K562 (cell line): ENCODE measurements around the gene GLRX3. TPM values are rescaled to one million over a fixed set of nuclear protein-coding genes. Genes with fewer than 3 reads are reported as not detected.
A peak's percentile ranks its signal among the peaks of the same experiment; 100 is the strongest.

Experiments used
- ARID3B ChIP-seq: fragments of 250-450 bp; sonication (Bioruptor Pico); IDR thresholded peaks from 2 replicates; pipeline ENCODE4 v1.4.0; 2020; ENCODE audit warnings: borderline replicate concordance
- ARID4B ChIP-seq: sonication (generic); formaldehyde crosslinking; IDR thresholded peaks from 2 replicates; pipeline ENCODE4 v1.8.0; 2022; ENCODE audit warnings: mild to moderate bottlenecking, missing genetic modification reagents
- CCAR2 ChIP-seq: fragments of 200-400 bp; formaldehyde crosslinking; IDR thresholded peaks from 2 replicates; pipeline ENCODE4 v1.6.1; 2017; ENCODE audit warnings: mild to moderate bottlenecking, low read depth, low read length
- E2F4 ChIP-seq: sonication (generic); formaldehyde crosslinking; IDR thresholded peaks from 2 replicates; pipeline ENCODE4 v1.8.0; 2022; ENCODE audit warnings: mild to moderate bottlenecking, low read depth, missing genetic modification reagents
- HDAC6 ChIP-seq: IDR thresholded peaks from 2 replicates; pipeline ENCODE4 v1.6.1; 2012; ENCODE audit warnings: low read depth, mild to moderate bottlenecking, control low read depth, inconsistent platforms, low read length, moderate library complexity
- KDM2B ChIP-seq: fragments of 250-450 bp; sonication (Bioruptor Pico); IDR thresholded peaks from 2 replicates; pipeline ENCODE4 v1.8.0; 2021; ENCODE audit warnings: mild to moderate bottlenecking, moderate library complexity
- LEF1 ChIP-seq: fragments of 450-650 bp; IDR thresholded peaks from 2 replicates; pipeline ENCODE4 v1.6.1; 2016; ENCODE audit warnings: mild to moderate bottlenecking
- POLR2B ChIP-seq: fragments of 450-650 bp; IDR thresholded peaks from 2 replicates; pipeline ENCODE4 v1.6.1; 2018; ENCODE audit warnings: low read depth; ENCODE audit not compliant: partially characterized antibody
- PYGO2 ChIP-seq: fragments of 450-650 bp; IDR thresholded peaks from 2 replicates; pipeline ENCODE4 v1.6.1; 2016; ENCODE audit warnings: mild to moderate bottlenecking, missing genetic modification characterization, moderate library complexity, missing compliant biosample characterization
- RBBP5 ChIP-seq: fragments of 200-600 bp; sonication (generic); IDR thresholded peaks from 2 replicates; pipeline ENCODE4 v1.6.1; 2012; ENCODE audit warnings: borderline replicate concordance, mild to moderate bottlenecking, low read length, control low read depth, inconsistent platforms; ENCODE audit not compliant: insufficient read depth, poor library complexity, severe bottlenecking
- RBM22 ChIP-seq: fragments of 200-400 bp; formaldehyde crosslinking; IDR thresholded peaks from 2 replicates; pipeline ENCODE4 v1.6.1; 2018; ENCODE audit warnings: low read length, low read depth; ENCODE audit not compliant: poor library complexity, severe bottlenecking
- YY1 ChIP-seq, 3 experiments: IDR thresholded peaks; 2 replicates each; pipeline ENCODE4 v1.6.1; 2011; ENCODE audit warnings: low read length in 2 of 3, mild to moderate bottlenecking in 2 of 3, moderate library complexity in 2 of 3, borderline replicate concordance in 1 of 3, control low read depth in 1 of 3, low read depth in 1 of 3; ENCODE audit not compliant: insufficient read depth in 3 of 3, insufficient replicate concordance in 2 of 3, control insufficient read depth in 1 of 3, insufficient read length in 1 of 3; ENCODE audit errors: extremely low read depth in 1 of 3
- ZBTB43 ChIP-seq: sonication (generic); formaldehyde crosslinking; IDR thresholded peaks from 2 replicates; pipeline ENCODE4 v1.8.0; 2023; ENCODE audit warnings: mild to moderate bottlenecking, missing genetic modification reagents
- ZEB2 ChIP-seq: fragments of 450-650 bp; IDR thresholded peaks from 2 replicates; pipeline ENCODE4 v1.6.1; 2016
- ZKSCAN8 ChIP-seq: fragments of 200-800 bp; sonication (Bioruptor generic); IDR thresholded peaks from 2 replicates; pipeline ENCODE4 v1.6.1; 2016; ENCODE audit warnings: missing genetic modification characterization, missing compliant biosample characterization
- ZNF143 ChIP-seq: sonication (generic); formaldehyde crosslinking; IDR thresholded peaks from 2 replicates; pipeline ENCODE4 v1.9.0; 2022; ENCODE audit warnings: mild to moderate bottlenecking, missing genetic modification reagents
- ZNF586 ChIP-seq: fragments of 450-650 bp; formaldehyde crosslinking; conservative IDR thresholded peaks from 2 replicates; pipeline ENCODE4 v1.4.0; 2020; ENCODE audit warnings: mild to moderate bottlenecking, moderate library complexity
- ZNF76 ChIP-seq: fragments of 250-450 bp; sonication (Bioruptor Pico); IDR thresholded peaks from 2 replicates; pipeline ENCODE4 v1.4.0; 2020; ENCODE audit warnings: mild to moderate bottlenecking, moderate library complexity, borderline replicate concordance
- polyA plus RNA-seq, 8 experiments: library from polyadenylated mRNA; depleted of rRNA in 4 of 8; stranded (reverse) in 5 of 8; unstranded in 3 of 8; fragments of >200 nt; fragmentation: Nextera tagmentation in 2 of 8; fragmentation: Illumina TruSeq in 1 of 8; extraction: Ambion mirVana in 2 of 8; extraction: Trizol in 1 of 8; gene quantifications; 2 replicates each; pipeline versions ENCODE4 v1.2.1 to v1.2.3, GENCODE V29; 2011 to 2014; ENCODE audit warnings: inconsistent platforms in 1 of 8, missing spikeins in 1 of 8
- total RNA-seq, 7 experiments: library from RNA; depleted of rRNA in 6 of 7; stranded (reverse); fragments of >200 nt in 6 of 7; fragmentation: Illumina TruSeq in 2 of 7; extraction: Trizol in 2 of 7; gene quantifications; 2 replicates each; pipeline versions ENCODE4 v1.2.1 to v1.2.3, GENCODE V29; 2011 to 2021; ENCODE audit warnings: low replicate concordance in 1 of 7

Gene GLRX3
- total and polyA plus RNA-seq, 9 of the 15 experiments (the other 6 are each of a cell fraction or from before 2014, with no cell fraction given) = 115 to 190 (median 169) TPM

GRCh38 chr10:130136226-130137089 lies at the start of gene GLRX3 (continued):
- TF ChIP-seq RBM22 = no peak
- peak; percentile 69 to 94 (median 92) for TF ChIP-seq YY1 (IDR thresholded peaks at IDR 0.05; ENCODE audit: borderline replicate concordance in 1 of 3, control insufficient read depth in 1 of 3, extremely low read depth in 1 of 3, insufficient read depth in 3 of 3, insufficient read length in 1 of 3, insufficient replicate concordance in 2 of 3, low read depth in 1 of 3, low read length in 2 of 3)
- TF ChIP-seq POLR2B = peak; percentile 38
- peak; percentile 89 for TF ChIP-seq RBBP5
- no peak for TF ChIP-seq ARID3B (CRISPR knock-in tag)
- no peak for TF ChIP-seq ZEB2
- TF ChIP-seq ZBTB43 (CRISPR knock-in tag) = no peak
- TF ChIP-seq ARID4B (CRISPR knock-in tag) = peak; percentile 65; the same call in 1 of the 2 replicates
- no peak for TF ChIP-seq ZNF586 (CRISPR knock-in tag)
- no peak for TF ChIP-seq HDAC6
- TF ChIP-seq ZNF76 (CRISPR knock-in tag) = no peak
- TF ChIP-seq ZKSCAN8 = no peak
- TF ChIP-seq ZNF143 (CRISPR knock-in tag) = no peak
- TF ChIP-seq PYGO2 = no peak
- TF ChIP-seq KDM2B (CRISPR knock-in tag) = no peak
- no peak for TF ChIP-seq CCAR2
- TF ChIP-seq E2F4 = no peak
- no peak for TF ChIP-seq LEF1
